GM12872 (cell line): Measurements from ENCODE around the gene ABAT.

ENCODE experiments used
- CTCF ChIP-seq: IDR thresholded peaks from 3 replicates; pipeline ENCODE4 v1.5.1; 2011; ENCODE audit warnings: low read depth, mild to moderate bottlenecking, low read length, moderate library complexity; ENCODE audit not compliant: insufficient read depth

Gene ABAT

DNA sequence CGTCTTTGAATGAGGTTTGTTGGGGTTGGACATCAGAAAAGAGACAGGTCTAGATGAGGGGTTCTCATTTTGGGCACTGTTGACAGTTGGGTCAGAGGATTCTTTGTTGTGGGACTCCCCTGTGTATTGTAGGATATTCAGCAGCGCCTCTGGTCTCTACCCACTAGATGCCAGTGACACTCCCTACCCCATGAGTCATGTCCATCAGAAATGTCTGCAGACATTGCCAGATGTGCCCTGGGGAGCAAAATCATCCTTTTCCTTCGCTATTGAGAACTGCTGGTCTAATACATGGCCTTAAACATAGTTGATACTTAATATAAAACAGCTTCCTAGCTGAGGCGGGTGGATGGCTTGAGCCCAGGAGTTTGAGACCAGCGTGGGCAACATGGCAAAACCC lies 3.1 kb downstream of the ABAT start:
- no peak for TF ChIP-seq CTCF

GRCh38 chr16:8678068-8678927 lies 3.9 kb downstream of the ABAT start:
- no peak for TF ChIP-seq CTCF

GRCh38 chr16:8679151-8679550 lies 4.7 kb downstream of the ABAT start:
- TF ChIP-seq CTCF = no peak

DNA sequence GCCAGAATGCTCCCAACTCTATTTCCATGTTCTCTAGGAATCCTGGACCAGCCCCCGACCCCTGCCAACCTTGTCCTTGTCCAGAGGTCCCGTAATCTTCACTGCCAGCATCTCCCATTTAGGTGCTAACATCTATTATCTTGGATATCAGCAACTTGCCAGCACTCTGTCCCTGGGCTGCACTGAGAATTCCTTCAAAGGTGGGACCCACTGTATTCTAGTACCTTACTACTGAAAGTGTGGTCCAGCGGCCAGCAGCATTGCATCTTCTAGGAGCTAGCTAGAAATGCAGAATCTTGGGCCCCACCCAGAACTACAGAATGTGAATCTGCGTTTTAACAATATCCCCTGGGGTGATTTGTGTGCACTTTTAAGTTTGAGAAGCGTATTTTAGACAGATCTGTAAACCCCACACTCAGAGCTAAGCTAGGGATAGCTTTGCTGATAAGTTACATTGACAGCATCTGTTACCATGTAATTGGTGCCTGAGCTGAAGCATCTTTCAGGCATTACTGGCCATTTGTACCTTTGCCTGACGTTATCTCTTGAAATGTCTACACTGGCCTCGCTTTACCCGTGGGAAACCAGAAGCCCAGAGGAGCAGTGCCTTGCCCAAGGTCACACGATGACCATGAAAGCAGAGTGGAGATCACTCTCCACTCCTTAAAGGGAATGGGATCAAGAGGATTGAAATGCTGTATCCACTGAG lies 8.3 kb downstream of the ABAT start:
- no peak for TF ChIP-seq CTCF

- no peak for TF ChIP-seq CTCF
Observed at GRCh38 chr16:8683640-8684039, 9.2 kb downstream of the ABAT start.

- TF ChIP-seq CTCF = no peak
Observed at GRCh38 chr16:8685617-8686016, 11.2 kb downstream of the ABAT start.

DNA sequence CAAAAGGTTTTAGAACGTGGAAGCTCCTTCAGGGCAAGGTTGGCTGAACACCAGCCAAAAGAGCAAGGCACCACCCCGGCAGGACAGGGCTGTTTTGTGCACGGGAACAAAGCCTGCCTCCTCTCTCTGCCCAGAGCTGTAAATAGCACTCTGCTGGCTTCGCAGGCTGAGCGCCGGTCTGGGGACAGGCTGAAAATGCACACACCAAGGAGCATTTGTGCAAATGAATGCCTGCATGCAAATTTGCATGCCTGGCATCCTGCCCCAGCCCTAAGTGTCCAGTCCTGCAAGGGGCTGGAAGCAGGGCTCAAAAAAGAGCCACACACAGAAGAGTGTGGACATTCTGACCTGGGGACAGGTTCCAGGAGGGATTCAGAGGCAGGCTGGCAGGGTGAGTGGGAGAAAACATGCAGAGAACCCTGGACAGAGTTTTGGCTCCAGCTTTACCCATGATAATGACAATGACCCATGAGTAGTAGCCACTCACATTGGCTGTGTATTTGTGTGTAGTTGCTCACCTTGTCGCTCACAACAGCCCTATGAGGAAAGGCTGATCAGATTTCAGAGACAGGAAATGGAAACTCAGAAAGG lies 11.7 kb downstream of the ABAT start:
- TF ChIP-seq CTCF = no peak
